NCI-H1930 (cell line): ENCODE results near the gene CCDC182.

Experiments used
- DNase-seq, 2 experiments: peaks; one replicate each; lab custom pipeline; 2025; lab: John Stamatoyannopoulos, UW

Gene CCDC182

GRCh38 chr17:57745242-57745641 is at the start of gene CCDC182:
CCDC182 (minus strand) TSS chr17:57745299; CDS start chr17:57745272, 27 bp downstream.
- DNase-seq, result no peak

- DNase-seq, result no peak
These were observed 49.7 kb upstream of the CCDC182 start for GRCh38 chr17:57794841-57795240.

GRCh38 chr17:57788725-57789124 is 43.6 kb upstream of the CCDC182 start:
- no peak for DNase-seq

- no peak for DNase-seq
These were observed 39.9 kb upstream of the CCDC182 start for GRCh38 chr17:57785022-57785421.

- peak in 1 of 2 experiments; percentile 25 for DNase-seq
These were observed 39.3 kb upstream of the CCDC182 start for GRCh38 chr17:57784226-57784895.

GRCh38 chr17:57783338-57783742 is 38.2 kb upstream of the CCDC182 start:
- peak; percentile 75 to 82 for DNase-seq

- DNase-seq, result no peak
These were observed 37.7 kb upstream of the CCDC182 start for GRCh38 chr17:57782647-57783337.

GRCh38 chr17:57782062-57782490 is 37.0 kb upstream of the CCDC182 start:
- no peak for DNase-seq

GRCh38 chr17:57781386-57782061 is 36.4 kb upstream of the CCDC182 start:
- no peak for DNase-seq

- DNase-seq, result no peak
These were observed 34.6 kb upstream of the CCDC182 start for GRCh38 chr17:57779706-57780105.

- DNase-seq, result no peak
These were observed 33.2 kb upstream of the CCDC182 start for GRCh38 chr17:57778306-57778705.

- DNase-seq, result no peak
These were observed 31.3 kb upstream of the CCDC182 start for GRCh38 chr17:57776366-57776765.

GRCh38 chr17:57774872-57775271 is 29.8 kb upstream of the CCDC182 start:
- DNase-seq, result no peak

GRCh38 chr17:57773557-57773956 is 28.5 kb upstream of the CCDC182 start:
- DNase-seq, result no peak

- no peak for DNase-seq
These were observed 27.7 kb upstream of the CCDC182 start for GRCh38 chr17:57772774-57773173.

- DNase-seq, result no peak
These were observed 22.5 kb upstream of the CCDC182 start for GRCh38 chr17:57767561-57767960.

- DNase-seq, result no peak
These were observed 21.3 kb upstream of the CCDC182 start for GRCh38 chr17:57766318-57766943.

- no peak for DNase-seq
These were observed 17.6 kb upstream of the CCDC182 start for GRCh38 chr17:57762452-57763395.

GRCh38 chr17:57761887-57762286 is 16.8 kb upstream of the CCDC182 start:
- DNase-seq, result no peak

- no peak for DNase-seq
These were observed 14.9 kb upstream of the CCDC182 start for GRCh38 chr17:57760046-57760445.

- no peak for DNase-seq
These were observed 13.6 kb upstream of the CCDC182 start for GRCh38 chr17:57758654-57759053.
